ENCODE measurements around the gene RNF150. TPM values are rescaled to one million over a fixed set of nuclear protein-coding genes. Genes with fewer than 3 reads are reported as not detected.

The RNF150 gene
- polyA plus RNA-seq, 1 donor from 2014 or later: 15.3 TPM

DNA sequence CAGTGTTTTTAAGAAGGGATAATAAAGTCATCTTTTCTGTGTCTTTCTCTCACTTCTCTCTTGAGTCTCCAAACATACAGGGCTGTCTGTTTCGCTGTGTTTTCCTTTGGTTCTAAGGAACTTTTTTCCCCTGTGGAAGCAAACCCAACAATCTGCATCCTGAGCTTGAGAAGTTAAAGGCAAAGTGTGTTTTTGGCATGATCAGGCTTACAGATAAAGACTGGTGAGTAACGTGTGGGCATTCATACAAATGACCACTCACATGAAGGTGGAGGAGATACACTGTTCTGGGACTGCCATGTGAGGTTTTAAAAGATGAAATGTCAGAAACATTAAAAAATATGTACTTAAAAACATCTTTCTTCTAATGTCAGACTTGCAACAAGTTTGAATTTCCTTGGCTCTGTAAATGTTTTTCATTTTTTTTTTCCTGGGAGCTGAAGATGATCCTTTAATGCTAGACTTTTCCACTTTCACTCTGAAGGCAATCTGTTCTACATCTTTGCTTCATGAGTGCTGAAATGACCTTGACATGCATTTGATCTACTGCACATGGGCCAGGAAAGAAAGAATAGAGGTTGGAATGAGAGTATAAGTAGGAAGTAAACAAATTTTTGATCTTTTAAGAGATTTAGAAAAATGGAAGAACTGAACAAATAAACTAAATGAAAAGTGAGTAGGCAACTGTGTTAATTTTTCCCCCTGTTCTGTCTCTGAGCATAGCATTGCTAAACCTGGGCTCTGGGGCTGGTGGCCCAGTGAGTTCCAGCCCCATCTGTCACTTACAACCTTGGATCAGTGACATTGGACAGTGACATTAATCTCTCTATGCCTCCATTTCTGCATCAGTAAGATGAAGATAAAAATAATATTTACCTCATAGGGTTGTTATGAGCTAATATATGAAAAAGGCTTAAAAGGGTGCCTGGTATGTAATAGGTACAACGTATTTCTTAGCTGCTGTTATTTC is 226.0 kb downstream of the RNF150 start:
- Histone ChIP-seq H3K9ac (ENCODE audit: low read length) (no peak overlapping the region), H3K9me2 (ENCODE audit: insufficient read depth, low read length) (no peaks in the 10 kb centered on the region), H4K20me1 (ENCODE audit: insufficient read depth) (no peaks in the 10 kb centered on the region), H3K9me3 (ENCODE audit: low read length) (no peaks in the 10 kb centered on the region), H3F3A (ENCODE audit: insufficient read depth, low read length, poor library complexity, severe bottlenecking) (no peaks in the 10 kb centered on the region), H3K36me3 (ENCODE audit: insufficient read depth, low read length) (no peaks in the 10 kb centered on the region), H3K27ac (ENCODE audit: low read length) (no peak overlapping the region), H3K4me2 (ENCODE audit: low read length) (no peak overlapping the region), H3K4me3 (ENCODE audit: low read length) (no peak overlapping the region), H3K27me3 (ENCODE audit: insufficient read depth, low read depth, low read length) (no peaks in the 10 kb centered on the region), H2AFZ (ENCODE audit: low read depth, low read length) (no peak overlapping the region), H3K79me2 (replicated peaks; ENCODE audit: insufficient read depth, low read length) (no peaks in the 10 kb centered on the region)
- TF ChIP-seq SMC3 (conservative IDR thresholded peaks at IDR 0.05; ENCODE audit: poor library complexity): no peak
- TF ChIP-seq MXI1 (conservative IDR thresholded peaks at IDR 0.05; ENCODE audit: poor library complexity, severe bottlenecking): no peak
- TF ChIP-seq EZH2 (IDR thresholded peaks at IDR 0.05; ENCODE audit: borderline replicate concordance, insufficient read depth, low read length, poor library complexity, severe bottlenecking): no peak
- TF ChIP-seq POLR2AphosphoS5 (IDR thresholded peaks at IDR 0.05): no peak
- TF ChIP-seq, protein P1, sequence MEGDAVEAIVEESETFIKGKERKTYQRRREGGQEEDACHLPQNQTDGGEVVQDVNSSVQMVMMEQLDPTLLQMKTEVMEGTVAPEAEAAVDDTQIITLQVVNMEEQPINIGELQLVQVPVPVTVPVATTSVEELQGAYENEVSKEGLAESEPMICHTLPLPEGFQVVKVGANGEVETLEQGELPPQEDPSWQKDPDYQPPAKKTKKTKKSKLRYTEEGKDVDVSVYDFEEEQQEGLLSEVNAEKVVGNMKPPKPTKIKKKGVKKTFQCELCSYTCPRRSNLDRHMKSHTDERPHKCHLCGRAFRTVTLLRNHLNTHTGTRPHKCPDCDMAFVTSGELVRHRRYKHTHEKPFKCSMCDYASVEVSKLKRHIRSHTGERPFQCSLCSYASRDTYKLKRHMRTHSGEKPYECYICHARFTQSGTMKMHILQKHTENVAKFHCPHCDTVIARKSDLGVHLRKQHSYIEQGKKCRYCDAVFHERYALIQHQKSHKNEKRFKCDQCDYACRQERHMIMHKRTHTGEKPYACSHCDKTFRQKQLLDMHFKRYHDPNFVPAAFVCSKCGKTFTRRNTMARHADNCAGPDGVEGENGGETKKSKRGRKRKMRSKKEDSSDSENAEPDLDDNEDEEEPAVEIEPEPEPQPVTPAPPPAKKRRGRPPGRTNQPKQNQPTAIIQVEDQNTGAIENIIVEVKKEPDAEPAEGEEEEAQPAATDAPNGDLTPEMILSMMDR (IDR thresholded peaks at IDR 0.05; ENCODE audit: poor library complexity, severe bottlenecking): no peak
- no peak for TF ChIP-seq TAF1 (IDR thresholded peaks at IDR 0.05; ENCODE audit: low read depth)
- TF ChIP-seq EP300 (conservative IDR thresholded peaks at IDR 0.05; ENCODE audit: poor library complexity, severe bottlenecking): no peak
- TF ChIP-seq, protein P2, sequence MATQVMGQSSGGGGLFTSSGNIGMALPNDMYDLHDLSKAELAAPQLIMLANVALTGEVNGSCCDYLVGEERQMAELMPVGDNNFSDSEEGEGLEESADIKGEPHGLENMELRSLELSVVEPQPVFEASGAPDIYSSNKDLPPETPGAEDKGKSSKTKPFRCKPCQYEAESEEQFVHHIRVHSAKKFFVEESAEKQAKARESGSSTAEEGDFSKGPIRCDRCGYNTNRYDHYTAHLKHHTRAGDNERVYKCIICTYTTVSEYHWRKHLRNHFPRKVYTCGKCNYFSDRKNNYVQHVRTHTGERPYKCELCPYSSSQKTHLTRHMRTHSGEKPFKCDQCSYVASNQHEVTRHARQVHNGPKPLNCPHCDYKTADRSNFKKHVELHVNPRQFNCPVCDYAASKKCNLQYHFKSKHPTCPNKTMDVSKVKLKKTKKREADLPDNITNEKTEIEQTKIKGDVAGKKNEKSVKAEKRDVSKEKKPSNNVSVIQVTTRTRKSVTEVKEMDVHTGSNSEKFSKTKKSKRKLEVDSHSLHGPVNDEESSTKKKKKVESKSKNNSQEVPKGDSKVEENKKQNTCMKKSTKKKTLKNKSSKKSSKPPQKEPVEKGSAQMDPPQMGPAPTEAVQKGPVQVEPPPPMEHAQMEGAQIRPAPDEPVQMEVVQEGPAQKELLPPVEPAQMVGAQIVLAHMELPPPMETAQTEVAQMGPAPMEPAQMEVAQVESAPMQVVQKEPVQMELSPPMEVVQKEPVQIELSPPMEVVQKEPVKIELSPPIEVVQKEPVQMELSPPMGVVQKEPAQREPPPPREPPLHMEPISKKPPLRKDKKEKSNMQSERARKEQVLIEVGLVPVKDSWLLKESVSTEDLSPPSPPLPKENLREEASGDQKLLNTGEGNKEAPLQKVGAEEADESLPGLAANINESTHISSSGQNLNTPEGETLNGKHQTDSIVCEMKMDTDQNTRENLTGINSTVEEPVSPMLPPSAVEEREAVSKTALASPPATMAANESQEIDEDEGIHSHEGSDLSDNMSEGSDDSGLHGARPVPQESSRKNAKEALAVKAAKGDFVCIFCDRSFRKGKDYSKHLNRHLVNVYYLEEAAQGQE (IDR thresholded peaks at IDR 0.05; ENCODE audit: borderline replicate concordance): no peak
- no peak for TF ChIP-seq RAD21 (conservative IDR thresholded peaks at IDR 0.05)

DNA sequence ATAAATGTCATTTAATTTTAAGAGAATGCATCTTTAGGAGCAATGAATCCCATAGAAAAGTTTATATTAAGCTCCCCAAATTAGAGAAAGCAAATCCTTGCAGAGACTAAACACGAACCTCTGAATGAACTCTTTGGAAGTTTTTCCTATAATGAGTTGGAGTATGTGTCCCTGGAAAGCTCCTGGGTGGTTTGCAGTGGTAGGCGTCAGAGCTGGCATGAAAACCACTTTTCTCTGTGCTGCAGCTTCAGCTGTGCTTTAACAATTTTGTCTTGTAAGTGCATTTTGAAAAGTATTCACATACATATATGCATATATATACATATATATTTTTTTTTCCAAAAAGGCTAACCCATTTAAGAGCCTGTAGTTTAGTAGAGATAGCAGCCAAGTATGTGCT is 228.4 kb downstream of the RNF150 start:
- no peaks in the 10 kb centered on the region for H4K20me1 ChIP-seq (ENCODE audit: insufficient read depth)
- TF ChIP-seq SMC3 (conservative IDR thresholded peaks at IDR 0.05; ENCODE audit: poor library complexity) (no peak), POLR2AphosphoS5 (IDR thresholded peaks at IDR 0.05) (no peak), EP300 (conservative IDR thresholded peaks at IDR 0.05; ENCODE audit: poor library complexity, severe bottlenecking) (no peak), TAF1 (IDR thresholded peaks at IDR 0.05; ENCODE audit: low read depth) (no peak), MXI1 (conservative IDR thresholded peaks at IDR 0.05; ENCODE audit: poor library complexity, severe bottlenecking) (no peak), RAD21 (conservative IDR thresholded peaks at IDR 0.05) (no peak), EZH2 (IDR thresholded peaks at IDR 0.05; ENCODE audit: borderline replicate concordance, insufficient read depth, low read length, poor library complexity, severe bottlenecking) (no peak)
- TF ChIP-seq, protein P2 (IDR thresholded peaks at IDR 0.05; ENCODE audit: borderline replicate concordance): no peak
- TF ChIP-seq, protein P1 (IDR thresholded peaks at IDR 0.05; ENCODE audit: poor library complexity, severe bottlenecking): no peak
- H3K79me2 ChIP-seq (replicated peaks; ENCODE audit: insufficient read depth, low read length): no peaks in the 10 kb centered on the region
- H2AFZ ChIP-seq (ENCODE audit: low read depth, low read length): no peak overlapping the region
- no peaks in the 10 kb centered on the region for H3K9me2 ChIP-seq (ENCODE audit: insufficient read depth, low read length)
- H3K4me2 ChIP-seq (ENCODE audit: low read length): no peak overlapping the region
- H3K4me3 ChIP-seq (ENCODE audit: low read length): no peak overlapping the region
- no peaks in the 10 kb centered on the region for H3K9me3 ChIP-seq (ENCODE audit: low read length)
- H3K27me3 ChIP-seq (ENCODE audit: insufficient read depth, low read depth, low read length): no peaks in the 10 kb centered on the region
- no peak overlapping the region for H3K27ac ChIP-seq (ENCODE audit: low read length)
- no peak overlapping the region for H3K9ac ChIP-seq (ENCODE audit: low read length)
- H3F3A ChIP-seq (ENCODE audit: insufficient read depth, low read length, poor library complexity, severe bottlenecking): no peaks in the 10 kb centered on the region
- no peaks in the 10 kb centered on the region for H3K36me3 ChIP-seq (ENCODE audit: insufficient read depth, low read length)

Data from neural cell (in vitro differentiated cells).